Measurements from ENCODE around the gene ZNF652. TPM values are rescaled to one million over a fixed set of nuclear protein-coding genes. Genes with fewer than 3 reads are reported as not detected.
"Not testable (repeated sequence)": the region's sequence is repeated elsewhere in the genome, so short reads cannot be mapped to it uniquely, and the experiment has no call there.

Gene ZNF652
- total RNA-seq, 1 donor from 2014 or later: 12.8 TPM

DNA sequence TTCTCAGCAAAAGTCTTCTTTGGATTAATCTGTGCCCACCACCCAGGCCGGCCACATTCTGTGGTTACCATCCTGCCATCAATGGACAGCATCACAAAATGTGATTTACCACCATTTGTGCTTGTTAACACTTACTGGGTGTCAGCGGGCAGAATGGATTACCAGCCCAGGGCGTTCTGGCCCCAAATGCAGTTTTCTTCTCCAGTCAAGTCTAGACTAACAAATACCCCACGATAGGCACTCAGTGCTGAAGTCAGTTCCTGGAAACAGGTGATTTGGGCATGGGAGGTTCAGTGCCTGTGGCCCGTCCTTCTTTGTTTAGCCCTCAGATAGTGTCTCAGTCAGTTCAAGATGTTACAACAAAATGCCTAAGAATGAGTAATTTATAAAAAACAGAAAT lies 92.7 kb downstream of the ZNF652 start:
- H3K4me3 ChIP-seq (ENCODE audit: low read depth, low read length): no peak overlapping the region
- no peak for DNase-seq (ENCODE audit: low read depth)
- TF ChIP-seq, protein P1, sequence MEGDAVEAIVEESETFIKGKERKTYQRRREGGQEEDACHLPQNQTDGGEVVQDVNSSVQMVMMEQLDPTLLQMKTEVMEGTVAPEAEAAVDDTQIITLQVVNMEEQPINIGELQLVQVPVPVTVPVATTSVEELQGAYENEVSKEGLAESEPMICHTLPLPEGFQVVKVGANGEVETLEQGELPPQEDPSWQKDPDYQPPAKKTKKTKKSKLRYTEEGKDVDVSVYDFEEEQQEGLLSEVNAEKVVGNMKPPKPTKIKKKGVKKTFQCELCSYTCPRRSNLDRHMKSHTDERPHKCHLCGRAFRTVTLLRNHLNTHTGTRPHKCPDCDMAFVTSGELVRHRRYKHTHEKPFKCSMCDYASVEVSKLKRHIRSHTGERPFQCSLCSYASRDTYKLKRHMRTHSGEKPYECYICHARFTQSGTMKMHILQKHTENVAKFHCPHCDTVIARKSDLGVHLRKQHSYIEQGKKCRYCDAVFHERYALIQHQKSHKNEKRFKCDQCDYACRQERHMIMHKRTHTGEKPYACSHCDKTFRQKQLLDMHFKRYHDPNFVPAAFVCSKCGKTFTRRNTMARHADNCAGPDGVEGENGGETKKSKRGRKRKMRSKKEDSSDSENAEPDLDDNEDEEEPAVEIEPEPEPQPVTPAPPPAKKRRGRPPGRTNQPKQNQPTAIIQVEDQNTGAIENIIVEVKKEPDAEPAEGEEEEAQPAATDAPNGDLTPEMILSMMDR (conservative IDR thresholded peaks at IDR 0.05; ENCODE audit: low read depth, low read length): no peak

DNA sequence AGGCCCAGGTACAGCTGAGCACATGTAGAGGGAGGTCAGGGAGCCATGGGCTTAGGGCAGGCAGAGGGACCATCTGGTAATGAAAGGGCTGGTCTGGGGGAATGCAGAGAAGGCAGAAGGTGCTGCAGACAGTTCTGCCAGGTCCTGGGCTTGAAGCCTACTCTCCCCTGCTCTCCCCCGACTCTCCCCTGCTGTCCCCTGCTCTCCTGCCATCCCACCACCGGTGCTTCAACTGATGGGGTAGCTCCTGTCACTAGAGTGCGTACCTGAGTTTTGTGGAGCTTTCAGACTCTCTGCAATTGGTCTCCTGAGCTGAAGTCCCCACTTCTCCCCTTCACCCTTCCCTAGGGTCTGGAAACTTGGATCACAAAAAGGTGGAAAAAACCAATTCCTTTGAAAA lies 94.1 kb downstream of the ZNF652 start:
- H3K4me3 ChIP-seq (ENCODE audit: low read depth, low read length): no peak overlapping the region
- TF ChIP-seq, protein P1 (conservative IDR thresholded peaks at IDR 0.05; ENCODE audit: low read depth, low read length): no peak
- no peak for DNase-seq (ENCODE audit: low read depth)

DNA sequence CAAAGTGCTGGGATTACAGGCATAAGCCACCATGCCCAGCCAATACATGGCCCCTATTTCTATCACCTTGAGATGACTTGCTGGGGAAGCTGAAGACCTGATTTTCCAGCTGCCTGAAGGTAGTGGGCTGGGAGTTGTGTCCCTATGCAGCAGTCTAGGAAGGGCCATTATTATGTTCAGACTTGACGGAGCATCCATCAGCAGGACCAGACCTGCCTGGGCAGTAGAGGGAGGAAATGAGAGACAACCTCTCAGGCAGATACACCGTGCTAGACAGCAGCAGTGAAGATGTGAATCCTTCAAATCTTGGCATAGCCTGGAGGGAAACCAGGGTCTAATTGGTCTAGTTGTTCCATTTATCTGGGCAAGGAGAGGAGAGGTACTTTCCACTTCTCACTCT lies 95.8 kb downstream of the ZNF652 start:
- no peak for DNase-seq (ENCODE audit: low read depth)
- no peak overlapping the region for H3K4me3 ChIP-seq (ENCODE audit: low read depth, low read length)
- TF ChIP-seq, protein P1 (conservative IDR thresholded peaks at IDR 0.05; ENCODE audit: low read depth, low read length): no peak

DNA sequence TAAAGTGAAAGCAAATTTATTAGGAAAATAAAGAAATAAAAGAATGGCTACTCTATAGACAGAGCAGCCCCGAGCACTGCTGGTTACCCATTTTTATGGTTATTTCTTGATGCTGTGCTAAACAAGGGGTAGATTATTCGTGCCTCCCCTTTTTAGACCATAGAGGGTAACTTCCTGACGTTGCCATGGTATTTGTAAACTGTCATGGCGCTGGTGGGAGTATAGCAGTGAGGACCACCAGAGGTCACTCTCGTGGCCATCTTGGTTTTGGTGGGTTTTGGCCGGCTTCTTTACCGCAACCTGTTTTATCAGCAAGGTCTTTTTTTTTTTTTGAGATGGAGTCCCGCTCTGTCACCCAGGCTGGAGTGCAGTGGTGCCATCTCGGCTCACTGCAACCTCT lies 100.5 kb downstream of the ZNF652 start:
- not testable (repeated sequence) for H3K4me3 ChIP-seq (ENCODE audit: low read depth, low read length); DNase-seq (ENCODE audit: low read depth)

DNA sequence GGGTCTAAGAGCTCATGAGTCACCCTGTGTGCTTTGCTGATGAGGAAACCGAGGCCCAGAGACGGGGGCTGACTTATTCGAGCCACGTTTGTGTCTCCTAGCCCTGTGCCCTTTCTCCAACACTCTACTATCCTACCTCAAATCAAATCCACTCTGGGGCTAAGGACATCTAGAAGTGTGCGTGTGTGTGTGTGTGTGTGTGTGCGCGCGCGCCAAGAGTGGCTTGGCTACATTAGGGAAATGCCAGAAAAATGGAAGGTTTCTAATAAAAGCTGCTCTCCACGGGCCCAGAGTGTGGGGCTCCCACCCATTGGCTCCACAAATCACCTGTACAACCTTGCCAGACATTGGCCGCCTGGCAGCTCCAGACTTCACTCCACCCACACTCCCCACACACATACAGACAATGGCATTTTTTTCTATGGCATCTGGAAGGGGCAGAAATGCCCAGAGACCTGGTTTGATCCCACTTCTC lies 101.2 kb downstream of the ZNF652 start:
- DNase-seq (ENCODE audit: low read depth): peak; percentile 31
- H3K4me3 ChIP-seq (ENCODE audit: low read depth, low read length): peak overlapping the region; percentile 62
- TF ChIP-seq, protein P1 (conservative IDR thresholded peaks at IDR 0.05; ENCODE audit: low read depth, low read length): no peak

DNA sequence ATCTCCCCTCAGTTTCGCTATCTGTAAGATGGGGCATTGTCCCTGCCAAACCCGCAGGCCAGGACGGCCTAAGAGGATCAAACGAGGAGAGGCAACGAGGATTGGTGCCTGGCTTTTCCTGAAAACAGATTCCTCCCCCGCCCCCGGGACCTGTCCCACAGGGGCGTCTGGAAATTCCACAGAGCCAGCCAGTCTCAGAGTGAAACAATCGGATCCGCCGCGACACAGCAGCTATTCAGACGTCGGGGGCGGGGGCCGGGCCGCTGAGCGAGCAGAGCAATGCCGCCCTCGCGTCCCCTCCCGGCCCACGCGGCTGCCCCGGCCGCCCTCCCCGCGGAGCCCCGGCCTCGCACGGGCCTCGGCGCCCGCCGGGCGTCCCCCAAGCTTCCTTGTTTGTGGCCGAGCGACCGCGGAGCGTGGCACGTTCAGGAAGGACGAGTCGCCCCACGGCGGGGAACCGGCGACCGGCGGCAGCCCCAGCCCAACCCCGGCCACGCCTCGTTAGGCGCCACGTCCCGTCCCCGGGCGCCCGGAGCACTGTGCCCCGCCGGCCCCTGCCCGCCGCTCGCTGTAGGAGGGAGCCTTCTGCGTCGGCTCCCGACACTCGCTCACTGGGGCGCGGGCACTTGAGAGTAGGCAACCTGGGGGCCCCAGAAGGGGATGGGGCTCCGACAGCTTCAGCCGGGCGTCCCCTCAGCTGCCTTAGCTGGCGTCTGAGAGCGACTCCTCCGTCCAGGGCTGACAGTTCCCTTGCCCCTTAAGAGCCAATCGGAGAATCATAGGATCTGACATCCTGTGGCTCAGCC lies 101.8 kb downstream of the ZNF652 start:
- H3K4me3 ChIP-seq (ENCODE audit: low read depth, low read length): peak overlapping the region; percentile 62
- DNase-seq (ENCODE audit: low read depth): no peak
- TF ChIP-seq, protein P1 (conservative IDR thresholded peaks at IDR 0.05; ENCODE audit: low read depth, low read length): no peak

DNA sequence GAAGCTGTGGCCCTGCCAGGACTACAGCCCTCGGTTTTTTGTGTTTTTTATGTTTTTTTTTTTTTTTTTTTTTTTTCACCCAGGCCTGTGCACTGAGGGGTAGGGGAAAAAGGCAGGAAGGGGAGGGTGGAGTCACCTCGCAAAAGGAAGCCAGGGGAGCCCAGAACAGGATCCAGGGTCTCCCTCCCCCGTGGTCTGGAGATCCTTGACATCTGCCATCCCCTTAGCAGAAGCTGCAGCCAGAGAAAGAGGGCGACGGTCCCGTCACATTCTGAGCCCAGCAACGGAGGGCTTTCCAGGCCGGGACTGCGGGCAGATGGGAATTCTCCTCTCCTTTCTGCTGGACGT lies 102.4 kb downstream of the ZNF652 start:
- DNase-seq (ENCODE audit: low read depth): no peak
- TF ChIP-seq, protein P1 (conservative IDR thresholded peaks at IDR 0.05; ENCODE audit: low read depth, low read length): no peak
- H3K4me3 ChIP-seq (ENCODE audit: low read depth, low read length): peak overlapping the region; percentile 62

Data from epithelial cell of proximal tubule (primary cell).